Upper lobe of right lung (tissue), 1 donor: Measurements from ENCODE around the gene SEMA6A. TPM values are rescaled to one million over a fixed set of nuclear protein-coding genes. Genes with fewer than 3 reads are reported as not detected.

ENCODE experiments used
- ATAC-seq: fragments of 200-7000 bp; cut with Tn5 transposase; one replicate; pipeline ENCODE4 v1.9.1; 2020; ENCODE audit warnings: mild to moderate bottlenecking, moderate library complexity
- DNase-seq: peaks from one replicate; pipeline ENCODE4 v3.0.0-alpha.2; 2020
- H3K27ac ChIP-seq: fragments of 200-600 bp; one replicate; pipeline ENCODE4 v1.8.0; 2022
- H3K27me3 ChIP-seq: fragments of 200-600 bp; one replicate; pipeline ENCODE4 v1.8.0; 2022; ENCODE audit warnings: mild to moderate bottlenecking
- H3K36me3 ChIP-seq: fragments of 200-600 bp; one replicate; pipeline ENCODE4 v1.8.0; 2022
- H3K4me1 ChIP-seq: fragments of 200-600 bp; one replicate; pipeline ENCODE4 v1.8.0; 2022
- H3K4me3 ChIP-seq: fragments of 200-600 bp; one replicate; pipeline ENCODE4 v1.8.0; 2022; ENCODE audit warnings: mild to moderate bottlenecking
- H3K9me3 ChIP-seq: fragments of 200-600 bp; one replicate; pipeline ENCODE4 v1.8.0; 2022
- CTCF ChIP-seq: fragments of 200-600 bp; IDR thresholded peaks from one replicate; pipeline ENCODE4 v1.8.0; 2022; ENCODE audit warnings: antibody characterized with exemption
- intact Hi-C: fragments of 100-400 bp; cut with DNase I; formaldehyde crosslinking; loops from one replicate; pipeline ENCODE4 v1.11.0; 2022
- total RNA-seq: library from RNA; stranded (reverse); fragmentation: NEBNext Ultra II Directional; extraction: Animal tissue kit (Norgen Biotek cat#: 25700); gene quantifications from one replicate; pipeline ENCODE4 v1.2.1, GENCODE V29; 2021
- donor health status: DM: no; HTN: yes; CAD: no; lungs with severe emphysema.

The SEMA6A gene
- total RNA-seq, 1 donor from 2014 or later, result 33.3 TPM

- Histone ChIP-seq H3K36me3 (no peaks in the 10 kb centered on the region), H3K9me3 (no peaks in the 10 kb centered on the region), H3K27ac (no peak overlapping the region), H3K4me1 (peaks cover 3% of the 10 kb centered on the region), H3K27me3 (no peaks in the 10 kb centered on the region), H3K4me3 (no peak overlapping the region)
- no peak for TF ChIP-seq CTCF
- intact Hi-C loops, result no loop called here
- ATAC-seq (no peak), DNase-seq (no peak)
These were observed 134.7 kb downstream of the SEMA6A start for GRCh38 chr5:116439905-116440304.

GRCh38 chr5:116438979-116439554 lies 135.6 kb downstream of the SEMA6A start:
- intact Hi-C loops, result no loop called here
- TF ChIP-seq CTCF, result no peak
- Histone ChIP-seq H3K36me3 (no peaks in the 10 kb centered on the region), H3K4me1 (peaks cover 3% of the 10 kb centered on the region), H3K27ac (no peak overlapping the region), H3K4me3 (no peak overlapping the region), H3K9me3 (no peaks in the 10 kb centered on the region), H3K27me3 (no peaks in the 10 kb centered on the region)
- ATAC-seq (no peak), DNase-seq (no peak)

GRCh38 chr5:116437922-116438578 lies 136.6 kb downstream of the SEMA6A start:
- Histone ChIP-seq H3K4me3 (no peak overlapping the region), H3K4me1 (peaks cover 3% of the 10 kb centered on the region), H3K27me3 (no peaks in the 10 kb centered on the region), H3K27ac (no peak overlapping the region), H3K36me3 (no peaks in the 10 kb centered on the region), H3K9me3 (no peaks in the 10 kb centered on the region)
- DNase-seq (no peak), ATAC-seq (no peak)
- no peak for TF ChIP-seq CTCF
- intact Hi-C loops, result no loop called here

- no peak for ATAC-seq
- no peak for TF ChIP-seq CTCF
These were observed 137.3 kb downstream of the SEMA6A start for GRCh38 chr5:116437351-116437705.

GRCh38 chr5:116436674-116437350 lies 137.8 kb downstream of the SEMA6A start:
- H3K4me3 ChIP-seq, result no peak overlapping the region
- H3K27me3 ChIP-seq, result no peaks in the 10 kb centered on the region
- no peaks in the 10 kb centered on the region for H3K9me3 ChIP-seq
- no peak for TF ChIP-seq CTCF
- peaks cover 3% of the 10 kb centered on the region for H3K4me1 ChIP-seq
- intact Hi-C loops, result no loop called here
- no peaks in the 10 kb centered on the region for H3K36me3 ChIP-seq
- H3K27ac ChIP-seq, result no peak overlapping the region
- peak; percentile 51 for ATAC-seq
- DNase-seq, result no peak

More at GRCh38 chr5:116437351-116437705, 137.3 kb downstream of the SEMA6A start:
- Histone ChIP-seq H3K4me3 (no peak overlapping the region), H3K27ac (no peak overlapping the region), H3K27me3 (no peaks in the 10 kb centered on the region), H3K9me3 (no peaks in the 10 kb centered on the region), H3K4me1 (peaks cover 3% of the 10 kb centered on the region), H3K36me3 (no peaks in the 10 kb centered on the region)
- intact Hi-C loops, result no loop called here
- DNase-seq, result no peak
